Measurements from ENCODE around the gene TMPRSS6. TPM values are rescaled to one million over a fixed set of nuclear protein-coding genes. Genes with fewer than 3 reads are reported as not detected.

The TMPRSS6 gene
- total and polyA plus RNA-seq, 2 of the 8 experiments (the other 6 are each of a cell fraction or from before 2014, with no cell fraction given): 0.02 TPM; not detected in 1

DNA sequence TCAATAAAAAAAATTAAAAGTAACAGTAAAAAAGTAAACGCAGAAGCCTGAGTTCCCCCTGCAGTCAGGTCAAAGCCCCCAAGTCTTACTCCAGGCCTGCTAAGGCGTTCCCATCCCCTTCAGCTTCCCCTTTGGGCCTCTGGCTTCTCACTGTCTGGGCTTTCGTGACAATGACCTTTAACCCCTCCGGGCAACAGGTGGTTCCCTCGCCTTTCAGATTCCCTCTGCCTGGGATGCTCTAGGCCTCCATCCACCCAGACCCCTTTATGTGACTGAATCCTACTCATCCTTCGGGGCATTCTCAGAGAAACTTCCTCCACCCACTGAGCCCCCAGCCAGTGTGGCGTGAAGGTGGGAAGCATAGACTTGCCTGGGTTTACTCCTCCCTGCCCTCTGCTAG lies 82.0 kb downstream of the TMPRSS6 start:
- 81% methylated on average over 7 of the region's 7 CpGs; no CpG with 5 or more reads in 1 of the 2 experiments for WGBS, 2 experiments (ENCODE audit: extremely low coverage in 1 of 2, insufficient coverage in 1 of 2, insufficient read length in 1 of 2, insufficient replicate concordance in 2 of 2, low coverage in 1 of 2, low lambda C conversion rate in 2 of 2, missing lambda C conversion rate in 1 of 2)
- no peak overlapping the region for H3K14ac ChIP-seq (ENCODE audit: insufficient read length)
- POLR2A ChIA-PET (ENCODE audit: partially characterized antibody): interaction anchor here (0.9 to 3.9 kb wide), 3 partner anchors 10 to 17 kb away, joined by 3 to 13 read pairs (median 8); no protein-coding TSS in a partner anchor

More for the DNA sequence above, 82.0 kb downstream of the TMPRSS6 start:
- Histone ChIP-seq H2BK5ac (ENCODE audit: low read depth, low read length) (no peak overlapping the region), H2BK15ac (ENCODE audit: low read length) (no peak overlapping the region), H3K4me2 (ENCODE audit: insufficient read depth in 1 of 2, low read depth in 2 of 2, low read length in 2 of 2) (no peak overlapping the region), H2BK12ac (ENCODE audit: low read depth, low read length) (no peak overlapping the region), H3K4ac (replicated peaks; ENCODE audit: insufficient read length, low read depth, low read length) (no peak overlapping the region), H4K91ac (replicated peaks; ENCODE audit: insufficient read length, low read length) (no peak overlapping the region), H3K56ac (replicated peaks; ENCODE audit: insufficient read length, low read depth, low read length) (no peak overlapping the region), H3K27me3 (replicated peaks in 1 of 4; ENCODE audit: control insufficient read depth in 3 of 4, extremely low read depth in 1 of 4, insufficient read depth in 3 of 4, low read length in 3 of 4) (no peaks in the 10 kb centered on the region), H4K5ac (ENCODE audit: insufficient read length, low read depth, low read length) (no peak overlapping the region), H2BK20ac (ENCODE audit: low read length) (no peak overlapping the region), H3K4me1 (replicated peaks in 1 of 4; ENCODE audit: control insufficient read depth in 3 of 4, insufficient read depth in 4 of 4, low read length in 3 of 4) (peaks cover 0 to 9% (median 2%) of the 10 kb centered on the region in 4 experiments; a peak in 3 of 7 replicates), H3K4me3 (ENCODE audit: extremely low read depth in 1 of 4, insufficient read depth in 2 of 4, low read depth in 3 of 4, low read length in 4 of 4) (no peak overlapping the region), H3K27ac (ENCODE audit: low read depth, low read length) (no peak overlapping the region), H3K23me2 (ENCODE audit: low read depth, low read length) (no peaks in the 10 kb centered on the region), H3K79me1 (ENCODE audit: low read depth, low read length) (peaks cover 9% of the 10 kb centered on the region), H3K9me3 (ENCODE audit: insufficient read depth in 2 of 2, low read depth in 1 of 2, low read length in 1 of 2) (no peaks in the 10 kb centered on the region), H4K20me1 (replicated peaks in 1 of 2; ENCODE audit: control insufficient read depth in 1 of 2, insufficient read depth in 2 of 2, low read length in 2 of 2) (peaks cover 9 to 23% of the 10 kb centered on the region in 2 experiments), H2AK5ac (ENCODE audit: low read depth, low read length) (no peak overlapping the region), H3K79me2 (ENCODE audit: control insufficient read depth in 1 of 2, insufficient read depth in 2 of 2, low read length in 2 of 2) (peaks cover 0 to 3% of the 10 kb centered on the region in 2 experiments; a peak in 1 of 4 replicates), H3K18ac (ENCODE audit: extremely low read depth, low read length) (no peak overlapping the region; the same call in 1 of the 2 replicates), H4K8ac (ENCODE audit: extremely low read depth, insufficient read depth, low read length) (no peak overlapping the region), H3K36me3 (ENCODE audit: control insufficient read depth in 2 of 4, insufficient read depth in 4 of 4, low read length in 3 of 4) (peaks cover 3 to 51% (median 21%) of the 10 kb centered on the region in 4 experiments), H3K9ac (replicated peaks in 1 of 4; ENCODE audit: extremely low read depth in 1 of 4, low read depth in 3 of 4, low read length in 3 of 4) (no peak overlapping the region), H2AFZ (ENCODE audit: low read length) (no peak overlapping the region), H3K23ac (ENCODE audit: insufficient read length) (no peak overlapping the region), H2BK120ac (replicated peaks; ENCODE audit: low read depth, low read length) (no peak overlapping the region)
- no peak for DNase-seq (ENCODE audit: low read depth in 1 of 2, low spot score in 2 of 2)
- no peak for TF ChIP-seq SRF (IDR thresholded peaks at IDR 0.05; ENCODE audit: low read depth, low read length)
- CTCF ChIA-PET (ENCODE audit: partially characterized antibody): interaction anchor here (0.7 to 1.9 kb wide), 4 partner anchors 10 to 171 kb away, joined by 3 to 6 read pairs (median 5); no protein-coding TSS in a partner anchor
- no peak for FAIRE-seq
